Activated naive CD4-positive, alpha-beta T cell treated with Interleukin-2 at 50 U/mL for 16 hours (primary cell): ENCODE data around the gene TMEM89.
A peak's percentile ranks its signal among the peaks of the same experiment; 100 is the strongest.

ENCODE experiments used
- DNase-seq: peaks from one replicate; pipeline ENCODE4 v3.0.0-alpha.2; 2020

TMEM89 gene, protein sequence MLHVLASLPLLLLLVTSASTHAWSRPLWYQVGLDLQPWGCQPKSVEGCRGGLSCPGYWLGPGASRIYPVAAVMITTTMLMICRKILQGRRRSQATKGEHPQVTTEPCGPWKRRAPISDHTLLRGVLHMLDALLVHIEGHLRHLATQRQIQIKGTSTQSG

DNA sequence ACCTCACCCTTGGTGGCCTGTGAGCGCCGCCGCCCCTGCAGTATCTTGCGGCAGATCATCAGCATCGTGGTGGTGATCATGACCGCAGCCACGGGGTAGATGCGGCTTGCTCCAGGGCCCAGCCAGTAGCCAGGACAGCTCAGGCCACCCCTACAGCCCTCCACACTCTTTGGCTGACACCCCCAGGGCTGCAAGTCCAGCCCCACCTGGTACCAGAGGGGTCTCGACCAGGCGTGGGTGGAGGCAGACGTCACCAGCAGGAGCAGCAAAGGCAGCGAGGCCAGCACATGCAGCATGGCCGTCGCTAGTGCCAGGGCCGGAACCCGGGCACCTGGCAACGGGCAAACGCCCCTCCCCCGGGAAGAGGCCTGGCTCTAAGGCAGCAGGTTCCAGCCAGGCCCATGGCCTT lies at the start of gene TMEM89:
Gene TMEM89 (minus strand): TSS at position 309 of the 409 bp plus-strand sequence. CDS start 13 bp downstream, at position 296.
- DNase-seq: no peak

- no peak for DNase-seq
Measured at GRCh38 chr3:48664929-48665328, 43.4 kb upstream of the TMEM89 start.

DNA sequence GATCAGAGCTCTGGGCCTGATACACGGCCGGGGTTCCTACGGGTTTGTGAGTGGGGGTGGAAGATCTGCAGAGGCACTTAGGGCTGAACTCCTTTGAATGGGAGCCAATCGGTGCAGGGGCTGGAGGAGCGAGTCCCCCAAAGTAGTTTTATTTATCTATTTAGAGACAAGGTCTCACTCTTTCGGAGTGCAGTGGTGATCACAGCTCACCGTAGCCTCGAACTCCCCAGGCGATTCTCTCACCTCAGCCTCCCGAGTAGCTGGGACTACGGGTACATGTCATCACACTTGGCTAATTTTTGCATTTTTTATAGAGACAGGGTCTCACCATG lies 42.7 kb upstream of the TMEM89 start:
- no peak for DNase-seq

DNA sequence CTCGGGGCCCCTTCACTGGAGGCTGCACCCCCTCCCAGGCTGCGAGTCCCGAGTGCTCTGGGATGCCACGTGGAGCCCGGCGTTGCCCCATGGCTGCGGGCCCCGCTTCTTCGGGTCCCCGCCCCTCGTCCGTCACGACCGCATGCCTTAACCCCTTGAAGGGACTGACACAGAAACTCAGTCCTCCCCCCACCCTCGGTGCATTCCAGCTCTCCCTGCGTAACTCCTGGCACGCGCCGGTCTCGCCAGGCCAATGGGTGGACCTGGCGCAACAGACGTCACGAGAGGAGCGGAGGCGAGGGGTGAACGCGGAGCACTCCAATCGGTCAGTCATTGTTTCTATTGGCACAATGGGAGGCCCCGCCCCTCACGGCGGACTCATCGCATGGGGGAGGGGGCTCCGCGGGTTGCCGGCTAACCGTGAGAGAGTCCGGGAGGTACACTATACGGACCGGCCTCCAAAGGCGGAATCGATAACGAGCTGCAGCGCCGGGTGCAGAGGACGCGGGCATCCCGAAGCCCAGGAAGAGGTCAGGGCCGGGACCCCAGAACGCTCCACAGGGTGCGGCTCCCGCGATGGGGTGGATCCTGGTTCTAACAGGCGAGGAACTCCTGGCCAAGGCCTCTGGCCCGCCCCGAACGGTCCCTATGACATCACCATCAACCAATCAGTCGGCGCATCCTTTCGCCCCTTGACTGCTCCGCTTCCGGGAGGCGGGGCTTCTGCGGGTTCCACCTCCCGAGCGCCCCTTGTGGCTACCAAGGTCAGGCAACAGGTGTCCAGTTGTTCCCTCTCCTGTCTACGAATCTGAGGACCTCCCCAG lies 42.1 kb upstream of the TMEM89 start:
- DNase-seq: peak; percentile 91

DNA sequence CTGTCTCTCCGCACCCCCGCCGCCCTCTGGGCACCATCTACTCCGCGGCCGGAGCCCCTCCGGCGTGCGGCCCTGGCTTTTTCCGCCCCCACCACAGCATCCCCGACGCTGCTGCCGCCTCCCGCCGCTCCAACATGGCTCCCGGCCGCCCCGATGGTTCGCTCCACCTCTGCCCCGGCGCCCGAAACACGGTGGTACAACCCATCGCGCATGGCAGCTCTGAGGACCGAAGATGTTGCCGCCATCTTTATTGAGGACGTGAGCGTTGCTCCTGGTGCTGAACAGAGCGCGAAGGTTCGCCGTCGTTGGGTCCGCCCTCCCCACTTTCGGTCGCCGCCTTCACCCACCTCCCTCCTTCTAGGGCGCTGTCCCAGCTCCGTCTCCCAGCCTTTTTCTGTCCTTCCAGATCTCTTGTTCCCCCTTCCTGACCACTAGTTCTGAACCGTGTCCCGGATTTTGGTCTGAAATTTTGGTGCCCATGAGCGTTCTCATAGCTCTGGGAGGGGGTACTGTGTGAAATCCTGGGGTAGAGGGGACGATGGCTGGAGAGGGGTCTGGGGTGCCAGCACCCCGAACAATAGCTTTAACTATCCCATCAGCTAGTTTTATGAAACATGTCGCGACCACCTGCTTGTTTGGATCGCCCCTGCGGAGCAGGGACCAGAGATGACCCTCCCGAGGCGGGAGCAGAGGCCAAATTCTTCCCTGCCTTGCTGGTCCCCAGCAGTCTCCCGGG lies 41.4 kb upstream of the TMEM89 start, which contains the start of gene CELSR3:
Gene CELSR3 (minus strand): TSS at position 134 of the 736 bp plus-strand sequence. CDS start 252 bp downstream, outside the sequence.
- peak; percentile 75 for DNase-seq

- DNase-seq: no peak
Measured at GRCh38 chr3:48662145-48662752, 40.7 kb upstream of the TMEM89 start.

- peak; percentile 78 for DNase-seq
Measured at GRCh38 chr3:48661501-48662144, 40.1 kb upstream of the TMEM89 start.

GRCh38 chr3:48660800-48661400 lies 39.3 kb upstream of the TMEM89 start:
- no peak for DNase-seq

DNA sequence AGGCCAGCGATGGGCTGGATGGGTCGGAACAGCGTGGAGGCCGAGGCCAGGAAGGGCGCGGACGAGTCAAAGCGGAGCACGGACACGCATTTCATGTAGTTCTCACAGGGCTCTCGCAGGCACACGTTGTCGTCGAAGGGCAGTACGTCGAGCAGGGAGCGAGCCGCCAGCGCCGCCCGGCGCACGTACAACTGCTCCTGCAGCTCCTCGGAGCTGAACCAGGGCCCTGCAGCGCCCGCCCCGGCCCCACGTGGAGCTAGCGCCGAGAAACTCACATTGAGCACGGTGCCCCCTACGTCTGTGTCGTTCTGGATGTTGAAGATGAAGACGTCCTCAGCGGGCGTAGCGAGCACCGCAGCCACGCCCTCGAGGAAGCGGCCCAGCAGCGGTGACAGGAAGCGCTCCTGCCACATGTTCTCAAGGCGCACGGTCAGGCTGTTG lies 35.3 kb upstream of the TMEM89 start:
- DNase-seq: peak; percentile 23

- peak; percentile 88 for DNase-seq
Measured at GRCh38 chr3:48656061-48656840, 34.7 kb upstream of the TMEM89 start.

GRCh38 chr3:48655606-48656005 lies 34.0 kb upstream of the TMEM89 start:
- DNase-seq: peak; percentile 68

DNA sequence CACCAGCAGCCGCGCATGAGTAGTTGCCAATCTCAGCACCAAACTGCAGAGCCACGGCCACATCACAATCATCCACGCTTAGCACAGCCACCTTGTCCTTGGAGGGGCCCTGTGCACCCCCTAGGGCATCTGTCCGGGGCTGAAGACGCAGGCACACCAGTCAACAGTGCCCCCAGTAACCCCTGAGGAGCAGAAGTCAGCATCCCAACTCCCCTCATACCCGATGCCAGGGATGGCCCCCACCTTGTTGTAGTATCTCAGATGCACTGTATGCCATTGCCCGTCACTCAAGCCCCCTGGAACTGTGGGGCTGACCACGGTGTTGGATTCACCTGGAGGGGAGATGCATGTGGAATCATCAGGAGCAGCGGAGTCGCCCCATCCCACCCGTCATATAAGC lies 33.5 kb upstream of the TMEM89 start:
- DNase-seq: no peak

DNA sequence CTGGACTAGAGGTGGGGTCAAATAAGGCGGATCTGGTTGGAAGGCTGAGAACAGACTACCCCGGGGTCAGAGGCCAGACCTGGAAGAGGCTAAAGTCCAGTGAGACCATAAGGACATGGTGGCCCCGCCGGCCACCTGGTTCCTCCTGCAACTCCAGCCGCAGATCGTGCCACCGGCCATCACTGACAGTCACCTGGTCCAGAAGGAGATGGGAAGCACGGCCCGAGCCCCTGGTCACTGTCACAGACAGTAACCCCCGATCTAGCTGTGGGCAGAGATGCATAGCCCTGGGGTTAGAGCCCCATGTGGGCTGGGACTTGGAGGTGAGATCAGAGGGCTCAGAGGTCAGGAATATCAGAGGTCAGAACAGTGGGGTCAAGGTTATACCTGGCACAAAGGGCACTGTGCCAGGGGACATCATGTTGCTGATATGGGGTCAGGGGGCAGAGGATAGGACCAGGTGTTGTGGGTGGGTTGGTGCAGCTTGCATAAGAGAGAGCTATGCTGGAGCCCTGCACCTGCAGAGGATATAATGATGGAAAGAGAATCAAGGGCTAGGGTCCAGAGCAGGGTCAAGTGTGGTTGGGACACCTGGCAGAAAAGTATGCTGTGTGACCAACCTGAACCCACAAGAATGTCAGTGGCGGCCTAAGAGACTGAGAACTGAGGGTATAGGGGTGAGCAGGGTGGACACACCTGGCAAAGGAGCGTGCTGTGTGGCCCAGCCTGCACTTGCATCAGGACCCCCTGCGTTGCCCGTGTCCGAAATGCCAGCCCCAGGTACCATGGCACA lies 31.6 kb upstream of the TMEM89 start:
- no peak for DNase-seq

- no peak for DNase-seq
Measured at GRCh38 chr3:48651771-48652170, 30.2 kb upstream of the TMEM89 start.

- DNase-seq: no peak
Measured at GRCh38 chr3:48650723-48651122, 29.2 kb upstream of the TMEM89 start.

DNA sequence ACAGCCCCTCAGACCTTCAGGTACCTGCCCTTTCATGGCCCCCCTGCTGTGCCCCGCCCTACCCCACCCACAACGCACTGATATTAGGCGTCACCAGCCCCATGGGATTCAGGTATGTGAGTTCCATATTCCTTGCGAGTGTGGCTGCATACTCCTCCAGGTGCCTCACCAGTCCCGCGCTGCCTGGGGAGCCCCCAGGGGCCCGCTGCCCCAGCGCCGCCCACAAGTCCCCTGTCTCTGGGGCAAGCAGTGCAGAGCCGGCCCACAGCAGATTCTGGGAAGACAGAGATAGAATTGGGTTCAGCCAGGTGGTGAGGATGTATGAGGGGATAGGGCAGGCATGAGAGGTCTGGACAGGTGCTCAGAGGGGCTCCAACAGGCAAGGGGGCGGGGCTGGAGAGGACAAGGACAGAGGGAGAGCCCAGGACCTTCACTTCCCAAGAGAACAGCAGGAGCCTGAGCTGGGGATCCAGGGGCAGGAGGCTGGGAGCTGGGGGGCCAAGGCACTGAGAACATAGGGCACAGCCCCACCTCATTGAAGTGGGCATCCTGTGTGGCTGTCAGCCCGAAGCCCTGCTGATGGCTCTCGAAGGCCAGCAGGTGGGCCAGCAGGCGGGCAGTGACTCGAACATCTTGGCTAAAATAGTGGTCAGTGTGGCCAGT lies 26.8 kb upstream of the TMEM89 start:
- no peak for DNase-seq

DNA sequence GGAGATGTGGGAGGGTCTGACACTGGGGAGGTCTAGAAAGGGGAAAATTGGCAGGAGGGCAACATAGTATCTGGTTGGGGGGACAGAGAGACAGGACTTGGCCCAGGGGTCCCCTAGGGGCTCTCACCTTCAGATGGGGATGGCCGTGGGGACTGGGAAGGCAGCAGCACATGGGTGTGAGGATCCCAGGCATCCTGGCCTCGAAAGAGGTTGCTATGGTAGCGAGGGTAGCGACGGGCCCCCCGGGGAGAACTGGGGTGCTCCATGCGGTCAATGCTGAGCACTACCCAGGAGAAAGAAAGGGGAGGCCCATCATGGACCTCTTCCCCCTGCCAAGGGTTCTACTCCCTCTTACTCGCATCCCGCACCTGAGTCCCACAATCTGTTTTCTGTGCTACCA lies 26.1 kb upstream of the TMEM89 start:
- DNase-seq: no peak

- no peak for DNase-seq
Measured at GRCh38 chr3:48644898-48645760, 23.6 kb upstream of the TMEM89 start.

DNA sequence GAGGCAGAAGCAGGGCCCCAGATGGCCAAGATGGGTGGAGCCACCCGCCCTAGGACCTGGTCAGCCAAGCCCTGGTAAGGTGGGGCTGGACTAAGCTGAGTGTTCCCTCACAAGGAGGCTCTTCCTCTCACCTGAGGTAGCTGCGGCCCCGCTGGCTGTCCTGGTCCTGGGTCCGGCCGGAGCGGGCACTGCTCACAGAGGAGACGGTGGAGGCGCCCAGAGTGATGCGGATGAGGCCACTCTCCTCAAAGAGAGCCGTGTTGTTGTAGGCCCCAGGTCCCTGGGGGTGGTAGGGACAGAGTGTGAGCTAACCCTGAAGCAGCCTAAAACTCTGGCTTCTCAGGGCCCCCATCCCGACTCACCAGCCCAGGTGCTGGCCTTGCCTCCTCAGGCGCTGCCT lies 21.0 kb upstream of the TMEM89 start:
- no peak for DNase-seq
